K562 (cell line): Measurements from ENCODE around the gene RALB. TPM values are rescaled to one million over a fixed set of nuclear protein-coding genes. Genes with fewer than 3 reads are reported as not detected.

Experiments used
- ATAC-seq: fragments of 200-7000 bp; cut with Tn5 transposase; 3 replicates; pipeline ENCODE4 v1.9.1; 2020; ENCODE audit warnings: moderate library complexity
- BruUV-seq: library from RNA; stranded (reverse); fragments of 400-500 nt; replicated peaks from 2 replicates; lab custom pipeline; 2021; lab: Mats Ljungman, UMichigan
- CTCF ChIA-PET: fragments of 300-600 bp; formaldehyde crosslinking; extraction: SDS; loops from one replicate; lab custom pipeline; 2021; ENCODE audit warnings: low intra/inter-chr PET ratio; lab: Yijun Ruan, JAX
- POLR2A ChIA-PET: fragments of 300-600, 350-650 bp; sonication (Branson Sonifier 250); formaldehyde crosslinking; extraction: SDS; loops from one replicate; lab custom pipeline; 2021; ENCODE audit warnings: antibody characterized with exemption, inconsistent platforms; lab: Yijun Ruan, JAX
- DNase-seq, 4 experiments: peaks; one replicate each; pipeline versions ENCODE4 v3.0.0 to v3.0.0-alpha.2; 2011 to 2018; ENCODE audit warnings: low spot score in 3 of 4, mixed read lengths in 3 of 4; ENCODE audit errors: extremely low read depth in 1 of 4
- FAIRE-seq: peaks from 2 replicates; lab custom pipeline; 2011; peaks lifted over from hg19 to GRCh38; lab: Jason Lieb, UNC
- H2AFZ ChIP-seq: 2 replicates; pipeline ENCODE4 v1.6.0; 2011; ENCODE audit warnings: low read depth, low read length, control low read depth, inconsistent platforms
- H3K27ac ChIP-seq: fragments of 200-600 bp; 3 replicates; pipeline ENCODE4 v1.8.0; 2011; ENCODE audit warnings: low read depth, mild to moderate bottlenecking, control low read depth, inconsistent platforms, low read length, moderate library complexity, mixed read lengths; ENCODE audit errors: extremely low read depth
- H3K27me3 ChIP-seq, 2 experiments: fragments of 300-600 bp in 1 of 2; 2 replicates in 1 of 2; 3 replicates in 1 of 2; pipeline versions ENCODE4 v1.6.0 to v1.8.0; 2011; ENCODE audit warnings: inconsistent platforms in 2 of 2, low read length in 2 of 2, mild to moderate bottlenecking in 1 of 2, mixed read lengths in 1 of 2, moderate library complexity in 1 of 2; ENCODE audit not compliant: control insufficient read depth in 2 of 2, insufficient read depth in 2 of 2
- H3K36me3 ChIP-seq: fragments of 300-600 bp; 3 replicates; pipeline ENCODE4 v1.8.0; 2011; ENCODE audit warnings: mild to moderate bottlenecking, low read length, inconsistent platforms; ENCODE audit not compliant: control insufficient read depth, insufficient read depth
- H3K4me1 ChIP-seq, 2 experiments: fragments of 200-600 bp in 1 of 2; replicated peaks in 1 of 2; 2 replicates in 1 of 2; 3 replicates in 1 of 2; pipeline versions ENCODE4 v1.5.1 to v1.8.0; 2011; ENCODE audit warnings: inconsistent platforms in 2 of 2, low read length in 2 of 2, mild to moderate bottlenecking in 1 of 2, mixed read lengths in 1 of 2, moderate library complexity in 1 of 2; ENCODE audit not compliant: control insufficient read depth in 2 of 2, insufficient read depth in 2 of 2
- H3K4me2 ChIP-seq: 2 replicates; pipeline ENCODE4 v1.6.1; 2011; ENCODE audit warnings: low read length, control low read depth, inconsistent platforms, mixed read lengths; ENCODE audit not compliant: insufficient read depth
- H3K4me3 ChIP-seq: fragments of 200-600 bp; sonication (generic), shearing (Covaris generic); 2 replicates; pipeline ENCODE4 v1.5.1; 2016; ENCODE audit warnings: control low read depth, inconsistent platforms
- H3K79me2 ChIP-seq: fragments of 200-600 bp; 3 replicates; pipeline ENCODE4 v1.8.0; 2011; ENCODE audit warnings: low read length, inconsistent platforms; ENCODE audit not compliant: control insufficient read depth, insufficient read depth
- H3K9ac ChIP-seq, 2 experiments: 2 replicates each; pipeline versions ENCODE4 v1.6.0 to v1.6.1; 2011; ENCODE audit warnings: low read depth in 2 of 2, low read length in 2 of 2, control low read depth in 1 of 2, inconsistent platforms in 1 of 2, mild to moderate bottlenecking in 1 of 2, mixed read lengths in 1 of 2; ENCODE audit not compliant: insufficient read depth in 1 of 2
- H3K9me1 ChIP-seq: one replicate; pipeline ENCODE4 v1.6.0; 2011; ENCODE audit warnings: inconsistent platforms, mild to moderate bottlenecking, low read length, moderate library complexity; ENCODE audit not compliant: control insufficient read depth, insufficient read depth
- H3K9me3 ChIP-seq: replicated peaks from 2 replicates; pipeline ENCODE4 v1.5.1; 2011; ENCODE audit warnings: low read depth, low read length, inconsistent platforms; ENCODE audit not compliant: control insufficient read depth, insufficient read depth
- H4K20me1 ChIP-seq: replicated peaks from 2 replicates; pipeline ENCODE4 v1.6.1; 2011; ENCODE audit warnings: low read length, inconsistent platforms, mixed read lengths; ENCODE audit not compliant: control insufficient read depth, insufficient read depth
- ATF1 ChIP-seq, 2 experiments: fragments of 450-650 bp in 1 of 2; IDR thresholded peaks; 2 replicates each; pipeline ENCODE4 v1.6.1; 2016; ENCODE audit warnings: missing compliant biosample characterization in 1 of 2, missing genetic modification characterization in 1 of 2
- BCLAF1 ChIP-seq, 2 experiments: fragments of 450-650 bp in 1 of 2; IDR thresholded peaks; 2 replicates each; pipeline ENCODE4 v1.6.1; 2011 to 2017; ENCODE audit warnings: low read depth in 2 of 2, antibody characterized with exemption in 1 of 2, borderline replicate concordance in 1 of 2, low read length in 1 of 2, mild to moderate bottlenecking in 1 of 2, mixed read lengths in 1 of 2; ENCODE audit not compliant: control insufficient read depth in 1 of 2
- CHCHD3 ChIP-seq: fragments of 250-450 bp; sonication (Bioruptor Pico); IDR thresholded peaks from 2 replicates; pipeline ENCODE4 v2.1.2; 2022; ENCODE audit warnings: mild to moderate bottlenecking
- CTCFL ChIP-seq: IDR thresholded peaks from 2 replicates; pipeline ENCODE4 v1.6.1; 2011; ENCODE audit warnings: borderline replicate concordance, low read depth, mild to moderate bottlenecking, moderate library complexity, low read length; ENCODE audit not compliant: insufficient read depth, poor library complexity, severe bottlenecking
- ELF1 ChIP-seq: fragments of 200-800 bp; sonication (Bioruptor generic); IDR thresholded peaks from 2 replicates; pipeline ENCODE4 v1.6.1; 2016; ENCODE audit warnings: missing genetic modification characterization, missing compliant biosample characterization
- ETV6 ChIP-seq, 3 experiments: fragments of 150-350 bp in 1 of 3; sonication (generic) in 1 of 3; formaldehyde crosslinking in 1 of 3; IDR thresholded peaks; 2 replicates each; pipeline versions ENCODE4 v1.6.1 to v1.8.0; 2014 to 2022; ENCODE audit warnings: borderline replicate concordance in 2 of 3, low read depth in 2 of 3, antibody characterized with exemption in 1 of 3, low read length in 1 of 3, mild to moderate bottlenecking in 1 of 3, missing genetic modification reagents in 1 of 3
- HMGN3 ChIP-seq: IDR thresholded peaks from 2 replicates; pipeline ENCODE4 v1.6.1; 2011; ENCODE audit warnings: borderline replicate concordance, low read depth, mild to moderate bottlenecking, mixed read lengths, low read length; ENCODE audit not compliant: insufficient read length; ENCODE audit errors: extremely low read depth
- L3MBTL2 ChIP-seq: fragments of 450-650 bp; IDR thresholded peaks from 2 replicates; pipeline ENCODE4 v1.6.1; 2016; ENCODE audit warnings: mild to moderate bottlenecking, moderate library complexity
- MAFK ChIP-seq: IDR thresholded peaks from 2 replicates; pipeline ENCODE4 v1.6.1; 2011; ENCODE audit warnings: low read length, improper control_type of control experiment
- SOX6 ChIP-seq: fragments of 450-650 bp; IDR thresholded peaks from 2 replicates; pipeline ENCODE4 v1.6.1; 2014; ENCODE audit warnings: mild to moderate bottlenecking
- TFAP4 ChIP-seq: sonication (generic); formaldehyde crosslinking; IDR thresholded peaks from 2 replicates; pipeline ENCODE4 v1.8.0; 2022; ENCODE audit warnings: missing genetic modification reagents, mild to moderate bottlenecking, moderate library complexity, borderline replicate concordance
- USF1 ChIP-seq: sonication (generic); formaldehyde crosslinking; IDR thresholded peaks from 2 replicates; pipeline ENCODE4 v1.9.0; 2022; ENCODE audit warnings: mild to moderate bottlenecking, missing genetic modification reagents
- ZFP30 ChIP-seq: fragments of 250-450 bp; sonication (Bioruptor Pico); IDR thresholded peaks from 2 replicates; pipeline ENCODE4 v1.8.0; 2022; ENCODE audit warnings: moderate library complexity, mild to moderate bottlenecking, inconsistent platforms, borderline replicate concordance
- ZNF217 ChIP-seq: sonication (generic); formaldehyde crosslinking; IDR thresholded peaks from 2 replicates; pipeline ENCODE4 v1.8.0; 2022; ENCODE audit warnings: mild to moderate bottlenecking, missing genetic modification reagents
- WGBS: fragments of 100-300 bp; shearing (Covaris generic); methylation state at CpG from one replicate; pipeline ENCODE4 v1.1.6; 2016; ENCODE audit warnings: low coverage, mixed read lengths; ENCODE audit not compliant: insufficient coverage; ENCODE audit errors: missing lambda C conversion rate; 5-methylcytosine and 5-hydroxymethylcytosine counted together
- in situ Hi-C: fragments of 300-500 bp; cut with MboI; formaldehyde crosslinking; loops from 4 replicates; pipeline ENCODE4 v1.15.0; 2018; ENCODE audit warnings: inconsistent platforms, mixed read lengths
- intact Hi-C: fragments of 100-400 bp; cut with micrococcal nuclease; formaldehyde crosslinking; loops from 2 replicates; pipeline ENCODE4 v1.14.2; 2022
- polyA plus RNA-seq, 8 experiments: library from polyadenylated mRNA; depleted of rRNA in 4 of 8; stranded (reverse) in 5 of 8; unstranded in 3 of 8; fragments of >200 nt; fragmentation: Nextera tagmentation in 2 of 8; fragmentation: Illumina TruSeq in 1 of 8; extraction: Ambion mirVana in 2 of 8; extraction: Trizol in 1 of 8; gene quantifications; 2 replicates each; pipeline versions ENCODE4 v1.2.1 to v1.2.3, GENCODE V29; 2011 to 2014; ENCODE audit warnings: inconsistent platforms in 1 of 8, missing spikeins in 1 of 8
- total RNA-seq, 7 experiments: library from RNA; depleted of rRNA in 6 of 7; stranded (reverse); fragments of >200 nt in 6 of 7; fragmentation: Illumina TruSeq in 2 of 7; extraction: Trizol in 2 of 7; gene quantifications; 2 replicates each; pipeline versions ENCODE4 v1.2.1 to v1.2.3, GENCODE V29; 2011 to 2021; ENCODE audit warnings: low replicate concordance in 1 of 7

RALB gene
- total and polyA plus RNA-seq, 9 of the 15 experiments (the other 6 are each of a cell fraction or from before 2014, with no cell fraction given) = 14.8 to 65.6 (median 38.4) TPM

- CTCF ChIA-PET = no interaction called here
- in situ Hi-C loops = no loop called here
- peaks cover 12 to 23% of the 10 kb centered on the region in 2 experiments; a peak in 4 of 5 replicates for H3K4me1 ChIP-seq
- WGBS = 84% methylated on average over 8 of the region's 8 CpGs
- H3K79me2 ChIP-seq = peaks cover 43% of the 10 kb centered on the region
- H3K27ac ChIP-seq = no peak overlapping the region
- peaks cover 5% of the 10 kb centered on the region; the same call in 1 of the 3 replicates for H3K36me3 ChIP-seq
- no peak overlapping the region for H3K4me3 ChIP-seq
- no peak overlapping the region for H3K4me2 ChIP-seq
- ATAC-seq = no peak
- H3K27me3 ChIP-seq = no peaks in the 10 kb centered on the region
- no TSS peak for BruUV-seq
- H3K9me1 ChIP-seq = no peaks in the 10 kb centered on the region
- POLR2A ChIA-PET = no interaction called here
- no peak overlapping the region for H3K9ac ChIP-seq
- peaks cover 3% of the 10 kb centered on the region; the same call in 1 of the 2 replicates for H4K20me1 ChIP-seq
- peaks cover 3% of the 10 kb centered on the region; the same call in 1 of the 2 replicates for H3K9me3 ChIP-seq
- DNase-seq = no peak
- no peak overlapping the region for H2AFZ ChIP-seq
- no peak for FAIRE-seq
- intact Hi-C loops = no loop called here
- TF ChIP-seq USF1 (CRISPR knock-in tag) (no peak), ZNF217 (CRISPR knock-in tag) (no peak), SOX6 (no peak), BCLAF1 (IDR thresholded peaks at IDR 0.05; ENCODE audit: borderline replicate concordance in 1 of 2, control insufficient read depth in 1 of 2, low read depth in 2 of 2, low read length in 1 of 2) (no peak), HMGN3 (no peak), CHCHD3 (CRISPR knock-in tag) (no peak), ZFP30 (no peak), ATF1 (CRISPR knock-in tag; IDR thresholded peaks at IDR 0.05) (no peak), ATF1 (tag; IDR thresholded peaks at IDR 0.05) (no peak), L3MBTL2 (no peak), TFAP4 (no peak), ELF1 (no peak), MAFK (no peak), ETV6 (IDR thresholded peaks at IDR 0.05; ENCODE audit: borderline replicate concordance in 1 of 2, low read depth in 2 of 2, low read length in 1 of 2) (no peak), ETV6 (CRISPR knock-in tag; IDR thresholded peaks at IDR 0.05; ENCODE audit: borderline replicate concordance) (no peak), CTCFL (no peak)
Observed at GRCh38 chr2:120267348-120267747, 14.7 kb downstream of the RALB start.
